SK-N-SH (cell line): ENCODE measurements around the gene CPED1. TPM values are rescaled to one million over a fixed set of nuclear protein-coding genes. Genes with fewer than 3 reads are reported as not detected.

Experiments used
- CTCF ChIA-PET: fragments of 300-600, 350-600 bp; formaldehyde crosslinking; extraction: SDS; loops from one replicate; lab custom pipeline; 2021; lab: Yijun Ruan, JAX
- POLR2A ChIA-PET: fragments of 350-600 bp; sonication (Branson Sonifier 250); formaldehyde crosslinking; extraction: SDS; loops from one replicate; lab custom pipeline; 2020; ENCODE audit warnings: antibody characterized with exemption, inconsistent platforms; lab: Yijun Ruan, JAX
- DNase-seq: peaks from one replicate; pipeline ENCODE4 v3.0.0; 2012
- H2AFZ ChIP-seq: fragments of 200-600 bp; sonication (generic); 2 replicates; pipeline ENCODE4 v1.8.1; 2016; ENCODE audit warnings: antibody characterized with exemption, mild to moderate bottlenecking, low read depth
- H3F3A ChIP-seq: fragments of 200-600 bp; sonication (generic); replicated peaks from 2 replicates; pipeline ENCODE3; 2016; ENCODE audit warnings: antibody characterized with exemption, mild to moderate bottlenecking; ENCODE audit not compliant: insufficient read depth
- H3K27ac ChIP-seq, 2 experiments: fragments of 200-500 bp in 1 of 2; fragments of 200-600 bp in 1 of 2; sonication (Bioruptor generic) in 1 of 2; sonication (generic), shearing (Covaris generic) in 1 of 2; 2 replicates each; pipeline versions ENCODE4 v1.5.1 to v1.6.1; 2014 to 2016; ENCODE audit warnings: low read depth in 2 of 2, inconsistent platforms in 1 of 2, low read length in 1 of 2, mild to moderate bottlenecking in 1 of 2, mixed read lengths in 1 of 2
- H3K27me3 ChIP-seq: fragments of 200-600 bp; sonication (generic), shearing (Covaris generic); 2 replicates; pipeline ENCODE4 v1.6.1; 2016; ENCODE audit warnings: mixed run types; ENCODE audit not compliant: insufficient read depth
- H3K36me3 ChIP-seq, 2 experiments: fragments of 200-500 bp in 1 of 2; fragments of 200-600 bp in 1 of 2; sonication (Bioruptor generic) in 1 of 2; sonication (generic) in 1 of 2; replicated peaks in 1 of 2; 2 replicates each; pipeline versions ENCODE3 to v1.5.1; 2014 to 2016; ENCODE audit warnings: low read length in 1 of 2, mild to moderate bottlenecking in 1 of 2; ENCODE audit not compliant: insufficient read depth in 2 of 2, control insufficient read depth in 1 of 2
- H3K4me1 ChIP-seq, 2 experiments: fragments of 200-500 bp in 1 of 2; fragments of 200-600 bp in 1 of 2; sonication (Bioruptor generic) in 1 of 2; sonication (generic), shearing (Covaris generic) in 1 of 2; 2 replicates each; pipeline versions ENCODE4 v1.5.1 to v1.6.1; 2014 to 2016; ENCODE audit warnings: low read depth in 1 of 2, low read length in 1 of 2, mixed run types in 1 of 2; ENCODE audit not compliant: insufficient read depth in 2 of 2, control insufficient read depth in 1 of 2
- H3K4me2 ChIP-seq: fragments of 200-600 bp; sonication (generic), shearing (Covaris generic); 2 replicates; pipeline ENCODE4 v1.6.1; 2017; ENCODE audit warnings: mixed run types
- H3K4me3 ChIP-seq, 2 experiments: fragments of 200-500 bp in 1 of 2; fragments of 200-600 bp in 1 of 2; sonication (Bioruptor generic) in 1 of 2; sonication (generic), shearing (Covaris generic) in 1 of 2; 2 replicates each; pipeline versions ENCODE4 v1.5.1 to v1.8.1; 2014 to 2016; ENCODE audit warnings: low read depth in 2 of 2, inconsistent platforms in 1 of 2, low read length in 1 of 2, mild to moderate bottlenecking in 1 of 2, mixed read lengths in 1 of 2, moderate library complexity in 1 of 2
- H3K79me2 ChIP-seq: fragments of 200-600 bp; sonication (generic); 2 replicates; pipeline ENCODE4 v1.8.1; 2017; ENCODE audit warnings: mild to moderate bottlenecking; ENCODE audit not compliant: insufficient read depth
- H3K9ac ChIP-seq: fragments of 200-600 bp; sonication (generic); 2 replicates; pipeline ENCODE4 v1.6.1; 2017; ENCODE audit warnings: mixed run types
- H3K9me2 ChIP-seq: fragments of 200-600 bp; sonication (generic); 2 replicates; pipeline ENCODE4 v1.6.1; 2017; ENCODE audit warnings: mixed run types
- H3K9me3 ChIP-seq: fragments of 200-600 bp; sonication (generic); 2 replicates; pipeline ENCODE4 v1.6.1; 2017; ENCODE audit warnings: mixed run types, mild to moderate bottlenecking, moderate library complexity
- H4K20me1 ChIP-seq: fragments of 200-600 bp; sonication (generic); 2 replicates; pipeline ENCODE4 v1.6.1; 2017; ENCODE audit warnings: mild to moderate bottlenecking, mixed run types; ENCODE audit not compliant: insufficient read depth
- ELF1 ChIP-seq: IDR thresholded peaks from 2 replicates; pipeline ENCODE4 v1.4.0; 2012
- EP300 ChIP-seq, 2 experiments: IDR thresholded peaks; 2 replicates each; pipeline versions ENCODE4 v1.4.0 to v1.6.1; 2012; ENCODE audit warnings: borderline replicate concordance in 1 of 2, low read depth in 1 of 2, low read length in 1 of 2
- EZH2phosphoT487 ChIP-seq: fragments of 200-600 bp; sonication (generic); IDR thresholded peaks from 2 replicates; pipeline ENCODE4 v1.6.1; 2017; ENCODE audit warnings: low read depth, mixed run types, mild to moderate bottlenecking, antibody characterized with exemption, moderate library complexity, borderline replicate concordance
- GABPA ChIP-seq: IDR thresholded peaks from 2 replicates; pipeline ENCODE4 v1.4.0; 2012; ENCODE audit warnings: low read depth, mild to moderate bottlenecking
- MEF2A ChIP-seq: IDR thresholded peaks from 2 replicates; pipeline ENCODE4 v1.4.0; 2012; ENCODE audit warnings: low read depth, borderline replicate concordance
- NFIC ChIP-seq: IDR thresholded peaks from 2 replicates; pipeline ENCODE4 v1.4.0; 2012; ENCODE audit warnings: borderline replicate concordance
- PBX3 ChIP-seq: IDR thresholded peaks from 2 replicates; pipeline ENCODE4; 2012
- POLR2AphosphoS5 ChIP-seq: IDR thresholded peaks from 2 replicates; pipeline ENCODE4 v1.6.1; 2012; ENCODE audit warnings: low read depth, low read length
- RAD21 ChIP-seq: IDR thresholded peaks from 2 replicates; pipeline ENCODE4 v1.6.1; 2012; ENCODE audit warnings: mild to moderate bottlenecking, low read length
- RFX5 ChIP-seq: IDR thresholded peaks from 2 replicates; pipeline ENCODE4 v1.6.1; 2012; ENCODE audit warnings: mild to moderate bottlenecking, improper control_type of control experiment, low read length
- SIN3A ChIP-seq: IDR thresholded peaks from 2 replicates; pipeline ENCODE4 v1.6.1; 2012; ENCODE audit warnings: low read depth, mild to moderate bottlenecking, low read length, moderate library complexity, borderline replicate concordance
- TEAD4 ChIP-seq: IDR thresholded peaks from 2 replicates; pipeline ENCODE4 v1.4.0; 2012; ENCODE audit warnings: mild to moderate bottlenecking, borderline replicate concordance; ENCODE audit not compliant: insufficient read depth
- WGBS: methylation state at CpG from one replicate; pipeline ENCODE4 v1.1.6; 2017; ENCODE audit warnings: low lambda C conversion rate; 5-methylcytosine and 5-hydroxymethylcytosine counted together
- polyA plus RNA-seq, 3 experiments: library from polyadenylated mRNA; depleted of rRNA; stranded (reverse); fragments of >200 nt; gene quantifications; 2 replicates each; pipeline ENCODE4 v1.2.3, GENCODE V29; 2012
- TF ChIP-seq, protein P1 (sequence below): fragments of 150-350 bp; IDR thresholded peaks from 2 replicates; pipeline ENCODE4 v1.6.1; 2016; ENCODE audit warnings: mild to moderate bottlenecking, low read depth, low read length

CPED1 gene
- polyA plus RNA-seq, 1 of the 3 experiments (the other 2 are of a cell fraction): 4.4 TPM

DNA sequence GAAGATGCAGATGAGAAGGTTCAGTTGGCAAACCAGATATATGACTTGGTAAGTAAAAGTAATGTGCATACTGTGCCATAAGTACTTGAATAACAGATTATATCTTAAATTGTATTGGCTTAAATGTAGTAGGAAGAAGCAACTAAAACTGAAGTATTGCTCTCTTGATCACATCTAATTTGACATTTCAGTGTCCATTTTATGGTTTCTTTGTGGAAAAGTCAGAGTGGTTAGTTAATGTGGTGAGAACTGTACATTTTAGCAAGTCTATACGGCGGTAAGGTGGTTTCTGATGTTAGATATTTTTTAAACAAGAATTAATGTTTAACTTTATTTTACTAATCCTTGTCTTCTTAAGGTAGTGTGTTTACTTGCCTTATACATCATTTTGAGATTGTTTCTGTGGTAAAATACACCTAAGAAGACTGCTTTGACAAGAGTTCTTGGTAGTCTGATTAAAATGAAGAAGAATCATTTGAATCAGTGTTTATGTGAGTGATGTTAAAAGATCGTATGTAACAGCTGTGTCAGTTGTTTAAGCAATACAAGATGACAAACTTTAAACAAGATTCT is 32.8 kb upstream of the CPED1 start:
- Histone ChIP-seq H3K4me1 (peaks cover 5 to 17% of the 10 kb centered on the region in 2 experiments; a peak in 2 of 4 replicates), H3K27me3 (no peaks in the 10 kb centered on the region), H3K9me3 (no peaks in the 10 kb centered on the region), H3K27ac (no peak overlapping the region), H3K79me2 (peaks cover 29% of the 10 kb centered on the region), H2AFZ (no peak overlapping the region), H3K9me2 (no peaks in the 10 kb centered on the region), H4K20me1 (no peaks in the 10 kb centered on the region), H3K36me3 (peaks cover 43 to 49% of the 10 kb centered on the region in 2 experiments), H3K4me3 (no peak overlapping the region), H3K4me2 (no peak overlapping the region), H3F3A (no peaks in the 10 kb centered on the region), H3K9ac (no peak overlapping the region)
- DNase-seq: no peak
- ChIA-PET POLR2A (no interaction called here), CTCF (interaction anchor here (2.7 kb wide), 1 partner anchor 31 kb away, joined by 9 read pairs; no protein-coding TSS in a partner anchor)
- WGBS: 93% methylated on average over 3 of the region's 3 CpGs
- TF ChIP-seq TEAD4 (no peak), GABPA (no peak), EZH2phosphoT487 (no peak), NFIC (no peak), SIN3A (no peak), RFX5 (no peak), MEF2A (no peak), ELF1 (no peak), RAD21 (no peak), POLR2AphosphoS5 (no peak)
- TF ChIP-seq, protein P1, sequence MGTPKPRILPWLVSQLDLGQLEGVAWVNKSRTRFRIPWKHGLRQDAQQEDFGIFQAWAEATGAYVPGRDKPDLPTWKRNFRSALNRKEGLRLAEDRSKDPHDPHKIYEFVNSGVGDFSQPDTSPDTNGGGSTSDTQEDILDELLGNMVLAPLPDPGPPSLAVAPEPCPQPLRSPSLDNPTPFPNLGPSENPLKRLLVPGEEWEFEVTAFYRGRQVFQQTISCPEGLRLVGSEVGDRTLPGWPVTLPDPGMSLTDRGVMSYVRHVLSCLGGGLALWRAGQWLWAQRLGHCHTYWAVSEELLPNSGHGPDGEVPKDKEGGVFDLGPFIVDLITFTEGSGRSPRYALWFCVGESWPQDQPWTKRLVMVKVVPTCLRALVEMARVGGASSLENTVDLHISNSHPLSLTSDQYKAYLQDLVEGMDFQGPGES: no peak

DNA sequence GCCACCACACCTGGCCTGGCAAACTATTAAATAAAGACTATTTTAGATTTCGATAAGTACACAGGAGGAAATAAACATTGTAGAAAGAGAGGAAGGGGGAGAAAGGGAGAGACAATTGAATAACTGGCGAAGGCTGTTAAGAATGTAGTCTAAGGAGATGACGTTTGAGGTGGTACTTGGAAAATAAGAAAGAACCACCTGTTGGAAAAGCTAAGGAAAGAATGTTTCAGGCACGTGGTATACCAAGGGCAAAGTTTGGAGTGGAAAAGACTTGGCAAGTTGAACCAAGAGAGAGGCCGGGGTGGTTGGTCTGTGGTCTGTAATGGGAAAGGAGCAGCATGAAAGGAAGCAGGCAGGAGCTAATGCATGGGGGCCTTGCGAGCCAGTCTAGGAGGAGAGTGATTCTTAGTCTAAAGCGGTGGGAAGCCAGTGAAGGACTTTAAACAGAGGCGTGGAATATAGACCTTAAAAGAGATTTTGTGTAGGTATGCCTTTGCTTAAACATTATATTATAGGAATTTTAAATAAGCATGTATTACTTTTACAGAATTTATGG is 28.5 kb upstream of the CPED1 start:
- Histone ChIP-seq H4K20me1 (no peaks in the 10 kb centered on the region), H3F3A (no peaks in the 10 kb centered on the region), H3K27me3 (no peaks in the 10 kb centered on the region), H3K36me3 (peaks cover 26 to 55% of the 10 kb centered on the region in 2 experiments), H3K4me3 (no peak overlapping the region), H3K27ac (no peak overlapping the region), H3K9me3 (no peaks in the 10 kb centered on the region), H3K9me2 (no peaks in the 10 kb centered on the region), H3K4me2 (no peak overlapping the region), H3K79me2 (no peaks in the 10 kb centered on the region), H3K9ac (no peak overlapping the region), H3K4me1 (no peaks in the 10 kb centered on the region; a peak in 1 of 4 replicates), H2AFZ (no peak overlapping the region)
- TF ChIP-seq EP300 (IDR thresholded peaks at IDR 0.05; ENCODE audit: borderline replicate concordance in 1 of 2, low read depth in 1 of 2, low read length in 1 of 2) (no peak), PBX3 (no peak)
- 95% methylated on average over 8 of the region's 8 CpGs for WGBS
- POLR2A ChIA-PET: no interaction called here
- CTCF ChIA-PET: no interaction called here
- DNase-seq: no peak
